Ishikawa (cell line): ENCODE results near the gene STPG4.

Source experiments
- CEBPB ChIP-seq: IDR thresholded peaks from 2 replicates; pipeline ENCODE4 v1.6.1; 2012
- CREB1 ChIP-seq: IDR thresholded peaks from 2 replicates; pipeline ENCODE4 v1.6.1; 2012; ENCODE audit warnings: low read depth
- EGR1 ChIP-seq: IDR thresholded peaks from 2 replicates; pipeline ENCODE4 v1.6.1; 2012
- EP300 ChIP-seq: IDR thresholded peaks from 2 replicates; pipeline ENCODE4 v1.6.1; 2012; ENCODE audit warnings: borderline replicate concordance
- FOXM1 ChIP-seq: IDR thresholded peaks from 2 replicates; pipeline ENCODE4 v1.6.1; 2012; ENCODE audit warnings: low read depth, borderline replicate concordance
- MAX ChIP-seq: IDR thresholded peaks from 2 replicates; pipeline ENCODE4 v1.6.1; 2012
- NFIC ChIP-seq: IDR thresholded peaks from 2 replicates; pipeline ENCODE4 v1.6.1; 2012
- RAD21 ChIP-seq: IDR thresholded peaks from 2 replicates; pipeline ENCODE4 v1.6.1; 2012; ENCODE audit warnings: low read depth
- REST ChIP-seq: IDR thresholded peaks from 2 replicates; pipeline ENCODE4 v1.6.1; 2012; ENCODE audit warnings: low read depth, mild to moderate bottlenecking
- TAF1 ChIP-seq: IDR thresholded peaks from 2 replicates; pipeline ENCODE4 v1.6.1; 2012; ENCODE audit warnings: low read depth, mild to moderate bottlenecking
- TCF12 ChIP-seq: IDR thresholded peaks from 2 replicates; pipeline ENCODE4 v1.6.1; 2012; ENCODE audit warnings: low read depth
- TEAD4 ChIP-seq: IDR thresholded peaks from 2 replicates; pipeline ENCODE4 v1.6.1; 2012
- USF1 ChIP-seq: IDR thresholded peaks from 2 replicates; pipeline ENCODE4 v1.6.1; 2012
- YY1 ChIP-seq: IDR thresholded peaks from 2 replicates; pipeline ENCODE4 v1.6.1; 2012; ENCODE audit warnings: low read depth
- ZBTB7A ChIP-seq: IDR thresholded peaks from 2 replicates; pipeline ENCODE4 v1.6.1; 2012; ENCODE audit warnings: low read depth

Gene STPG4

GRCh38 chr2:47073641-47074040 lies 81.5 kb downstream of the STPG4 start:
- TF ChIP-seq YY1 (no peak), CREB1 (no peak), TEAD4 (no peak), EGR1 (no peak), MAX (no peak), EP300 (no peak), FOXM1 (no peak), NFIC (no peak), REST (no peak), TCF12 (no peak), RAD21 (no peak), ZBTB7A (no peak), TAF1 (no peak), USF1 (no peak)

- TF ChIP-seq TEAD4 (no peak), FOXM1 (no peak), RAD21 (no peak), CREB1 (no peak), NFIC (no peak), YY1 (no peak), ZBTB7A (no peak), EGR1 (no peak), CEBPB (no peak), TAF1 (no peak), MAX (no peak), TCF12 (no peak), REST (no peak), EP300 (no peak), USF1 (no peak)
Measured at GRCh38 chr2:47073217-47073616, 81.9 kb downstream of the STPG4 start.

GRCh38 chr2:47072728-47073191 lies 82.3 kb downstream of the STPG4 start:
- no peak for TF ChIP-seq FOXM1
- no peak for TF ChIP-seq RAD21
- no peak for TF ChIP-seq NFIC
- TF ChIP-seq REST: no peak
- TF ChIP-seq TEAD4: no peak
- TF ChIP-seq TCF12: no peak
- TF ChIP-seq USF1: no peak
- no peak for TF ChIP-seq CREB1
- no peak for TF ChIP-seq EP300
- TF ChIP-seq MAX: no peak
- no peak for TF ChIP-seq ZBTB7A
- TF ChIP-seq TAF1: no peak
